NCI-H748 treated with DMSO at 0.1 percent for 48 hours (cell line): ENCODE measurements around the gene ADORA1.

Experiments used
- DNase-seq: peaks from one replicate; lab custom pipeline; 2025; lab: John Stamatoyannopoulos, UW

The ADORA1 gene

DNA sequence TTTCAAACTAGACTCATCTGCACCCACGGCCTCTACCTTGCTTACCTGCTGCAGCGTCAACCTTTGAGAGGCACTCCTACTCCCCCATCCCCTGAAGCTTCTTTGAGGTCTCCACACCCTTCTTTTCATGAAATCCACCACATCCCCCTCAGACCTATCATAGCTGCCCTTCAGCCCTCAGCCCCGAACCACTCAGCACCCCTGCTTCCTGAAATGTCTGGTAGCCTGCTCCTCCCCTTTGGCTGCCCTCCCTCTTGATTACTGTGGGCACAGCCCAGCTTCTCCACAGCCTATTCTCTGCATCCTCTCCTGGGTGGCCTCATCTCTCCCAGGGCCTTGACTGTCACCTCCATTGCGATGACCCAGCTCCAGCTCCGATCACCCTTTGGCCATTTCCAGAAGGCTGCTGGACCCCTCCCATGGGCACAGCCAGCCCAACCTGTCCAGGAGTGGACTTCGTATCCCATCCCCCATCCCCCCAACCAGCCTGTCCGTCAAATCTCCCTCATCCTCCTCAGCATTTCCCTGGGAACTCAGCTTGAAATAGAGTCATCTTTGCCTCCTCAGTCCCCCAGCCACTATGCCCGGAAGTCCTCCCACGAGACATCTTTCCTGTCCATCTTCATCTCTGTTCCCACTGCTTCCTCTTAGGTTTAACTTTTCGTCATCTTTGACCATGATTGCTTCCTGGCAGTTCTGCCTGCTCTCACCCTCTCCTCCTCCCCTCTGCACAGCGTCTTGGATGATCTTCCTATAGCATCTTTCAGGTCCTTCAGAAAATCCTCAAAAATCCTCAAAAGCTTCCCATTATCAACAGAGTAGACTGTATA lies 6.1 kb upstream of the ADORA1 start:
- DNase-seq = no peak

DNA sequence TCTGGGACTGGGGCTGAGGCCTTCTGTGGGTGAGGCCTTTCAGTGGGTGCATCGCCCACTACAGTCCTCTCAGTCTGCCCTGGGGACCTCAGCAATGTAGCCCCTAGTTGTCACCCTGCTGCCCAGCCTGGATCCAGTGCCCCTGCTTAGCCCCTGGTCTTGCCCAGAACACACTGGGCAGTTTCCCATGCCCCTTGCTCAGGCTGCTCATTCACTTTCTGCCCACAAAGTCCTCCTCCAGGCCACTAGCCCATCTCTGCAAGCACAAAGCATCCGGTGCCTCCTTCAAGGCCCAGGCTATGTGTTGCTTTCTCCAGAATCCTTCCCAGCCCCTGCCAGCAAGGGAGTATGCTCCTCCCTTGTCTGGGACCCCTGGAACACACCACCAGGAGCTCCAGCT lies 5.4 kb upstream of the ADORA1 start:
- no peak for DNase-seq

DNA sequence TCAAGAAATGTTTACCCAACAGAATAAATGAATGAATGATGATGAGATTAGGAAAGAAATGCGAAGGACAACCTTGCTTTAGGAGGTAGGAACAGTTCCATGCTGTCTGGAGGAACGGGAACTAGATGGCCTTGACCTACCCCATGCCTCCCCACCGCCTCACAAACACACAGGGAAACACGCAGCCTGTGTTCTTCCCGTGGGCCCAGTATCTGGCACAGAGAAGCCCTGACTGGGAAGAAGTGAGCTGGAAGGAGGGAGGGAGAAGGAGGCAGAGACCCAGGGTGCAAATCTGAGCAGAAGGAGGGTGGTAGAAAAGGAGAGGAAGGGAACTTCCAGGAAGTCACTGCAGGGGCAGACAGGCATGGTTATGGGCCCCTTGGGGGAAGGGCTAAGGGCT lies 3.5 kb upstream of the ADORA1 start:
- no peak for DNase-seq

DNA sequence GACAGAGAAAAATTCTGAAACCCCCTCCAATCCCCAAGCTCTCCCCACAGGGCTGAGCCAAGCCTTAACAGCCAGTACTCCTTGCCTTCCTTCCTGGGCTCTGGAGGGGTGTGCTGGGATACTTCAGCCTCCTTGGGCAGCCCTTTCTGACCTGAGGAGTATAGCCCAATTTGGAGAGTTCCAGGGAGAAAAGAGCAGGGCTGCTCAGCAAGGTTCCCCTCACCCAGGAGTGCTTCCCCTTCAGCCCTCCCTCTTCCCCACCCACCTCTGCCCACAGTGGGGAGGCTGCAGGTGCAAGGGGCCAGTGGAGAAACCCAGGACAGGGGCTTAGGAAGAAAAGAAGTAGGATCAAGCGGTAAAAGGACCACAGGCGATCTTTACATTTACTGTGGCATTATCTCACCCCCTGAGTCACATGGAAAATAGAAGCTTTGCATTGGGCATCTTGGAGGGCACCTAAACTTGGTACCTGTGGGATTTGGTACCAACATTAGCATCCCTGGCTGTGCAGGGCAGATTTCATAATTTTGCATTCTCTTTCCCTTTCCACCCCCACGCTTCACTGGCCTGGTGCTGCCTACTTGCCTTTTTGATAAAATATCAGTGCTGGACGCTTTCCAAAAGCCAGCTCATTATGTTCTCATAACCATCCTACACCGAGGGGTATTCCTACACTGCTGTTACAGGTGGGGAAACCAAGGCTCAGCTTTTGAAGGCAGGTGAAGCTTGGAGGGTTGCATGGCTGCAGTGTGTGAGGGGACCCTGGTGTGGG lies 2.8 kb upstream of the ADORA1 start:
- DNase-seq = no peak

DNA sequence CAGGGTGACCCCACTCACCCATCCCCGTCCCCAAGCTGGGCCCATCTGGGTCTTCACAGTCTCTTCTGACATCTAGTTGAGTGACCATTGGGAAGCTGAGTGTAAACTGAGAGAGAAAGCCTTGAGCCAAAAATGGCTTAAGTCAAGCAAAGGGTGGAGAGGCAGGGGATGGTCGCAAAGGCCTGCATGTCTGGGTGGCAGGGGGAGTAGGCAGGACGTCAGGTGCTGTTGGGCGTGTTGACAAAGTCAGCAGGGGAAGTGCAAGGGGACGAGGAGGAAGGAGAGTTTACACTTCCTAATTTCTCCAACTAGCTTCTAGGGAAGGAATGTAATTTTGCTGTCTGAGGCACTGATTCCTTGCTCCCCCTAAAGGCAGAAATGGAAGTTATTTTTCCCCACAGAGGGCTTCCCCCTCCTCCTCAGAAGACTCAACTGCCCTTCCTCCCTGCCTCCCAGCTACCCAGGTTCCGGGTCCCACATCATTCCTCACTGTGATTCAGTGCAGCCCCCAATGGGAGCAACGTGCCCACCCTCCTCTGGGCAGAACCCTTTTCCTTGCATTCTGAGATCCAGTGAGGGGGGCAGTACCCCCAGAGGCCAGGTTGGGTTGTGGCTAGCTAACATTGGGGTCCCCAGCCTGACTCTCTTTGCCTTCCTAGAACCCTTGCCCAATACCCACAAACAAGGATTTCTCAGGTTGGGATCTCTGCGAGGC lies 1.2 kb upstream of the ADORA1 start:
- no peak for DNase-seq

DNA sequence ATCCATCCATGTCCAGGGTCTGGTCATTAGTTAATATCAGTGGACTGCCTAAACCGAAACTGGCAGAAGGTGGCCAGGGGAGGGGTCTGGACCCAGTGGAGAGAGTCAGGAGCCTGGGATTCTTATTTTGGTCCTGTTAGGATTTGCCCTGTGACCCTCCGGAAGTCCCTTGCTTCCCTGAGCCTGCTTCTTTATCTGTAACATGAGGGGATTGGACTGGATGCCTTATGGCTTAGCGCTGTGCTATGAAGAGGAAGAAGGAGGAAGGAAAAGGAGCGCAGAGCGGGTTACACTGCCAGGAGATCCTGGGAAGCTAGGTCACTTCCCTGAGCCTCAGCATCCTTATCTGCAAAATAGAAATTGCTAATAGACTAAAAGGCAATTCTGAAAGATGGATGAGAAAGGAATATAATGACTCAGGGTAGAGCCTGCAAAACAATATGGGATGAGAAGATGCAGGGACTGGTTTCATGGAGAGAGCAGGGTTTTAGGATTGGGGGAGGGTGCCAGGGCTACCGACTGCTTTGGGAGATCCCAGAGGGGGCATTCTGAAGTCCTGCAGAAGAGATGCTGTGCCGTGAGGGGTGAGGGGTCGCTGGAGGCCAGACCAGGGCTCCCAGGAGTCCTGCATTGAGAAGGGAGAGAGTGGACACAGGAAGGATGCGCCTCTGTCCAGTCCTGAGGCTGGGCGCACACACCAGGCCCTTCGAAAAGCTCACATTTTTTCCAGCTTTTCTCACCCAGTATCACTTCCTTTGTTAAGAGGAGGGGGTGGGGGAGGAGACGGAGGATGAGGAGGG lies 460 bp upstream of the ADORA1 start:
- no peak for DNase-seq

DNA sequence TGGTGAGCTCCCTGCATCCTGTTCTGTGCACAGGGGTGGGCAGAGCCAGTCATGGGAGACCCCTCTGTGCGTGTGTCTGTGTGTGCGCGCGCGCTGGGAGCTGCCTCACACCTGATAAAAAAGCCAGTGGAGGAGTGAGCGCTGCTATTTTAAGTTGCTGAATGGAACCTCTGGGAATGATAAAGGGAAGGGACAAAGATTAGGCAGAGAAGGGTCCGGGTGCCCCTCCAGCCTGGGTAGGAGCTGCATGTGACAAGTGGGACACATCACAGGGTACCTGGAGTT lies 847 bp downstream of the ADORA1 start:
- DNase-seq = no peak

DNA sequence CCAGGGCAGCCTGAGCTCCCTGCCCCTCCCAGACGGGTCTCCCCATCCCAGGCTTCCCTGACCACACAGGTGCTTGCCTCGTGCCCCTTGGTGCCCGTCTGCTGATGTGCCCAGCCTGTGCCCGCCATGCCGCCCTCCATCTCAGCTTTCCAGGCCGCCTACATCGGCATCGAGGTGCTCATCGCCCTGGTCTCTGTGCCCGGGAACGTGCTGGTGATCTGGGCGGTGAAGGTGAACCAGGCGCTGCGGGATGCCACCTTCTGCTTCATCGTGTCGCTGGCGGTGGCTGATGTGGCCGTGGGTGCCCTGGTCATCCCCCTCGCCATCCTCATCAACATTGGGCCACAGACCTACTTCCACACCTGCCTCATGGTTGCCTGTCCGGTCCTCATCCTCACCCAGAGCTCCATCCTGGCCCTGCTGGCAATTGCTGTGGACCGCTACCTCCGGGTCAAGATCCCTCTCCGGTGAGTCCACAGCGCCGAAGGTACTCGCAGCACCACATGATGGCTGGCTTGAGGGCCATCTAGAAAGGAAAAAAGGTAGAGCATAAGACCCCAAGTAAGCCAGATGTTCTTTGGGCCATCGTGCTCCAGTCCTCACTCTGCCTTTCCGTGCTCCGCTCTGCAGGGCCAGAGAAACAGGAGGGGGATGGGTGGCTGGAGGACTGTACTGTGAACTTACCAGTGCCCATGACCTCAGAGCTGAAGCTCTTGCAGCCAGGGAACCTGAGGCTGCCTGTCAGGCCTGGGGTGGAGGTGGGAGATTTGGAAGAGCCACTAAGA lies 1.4 kb downstream of the ADORA1 start:
- no peak for DNase-seq

DNA sequence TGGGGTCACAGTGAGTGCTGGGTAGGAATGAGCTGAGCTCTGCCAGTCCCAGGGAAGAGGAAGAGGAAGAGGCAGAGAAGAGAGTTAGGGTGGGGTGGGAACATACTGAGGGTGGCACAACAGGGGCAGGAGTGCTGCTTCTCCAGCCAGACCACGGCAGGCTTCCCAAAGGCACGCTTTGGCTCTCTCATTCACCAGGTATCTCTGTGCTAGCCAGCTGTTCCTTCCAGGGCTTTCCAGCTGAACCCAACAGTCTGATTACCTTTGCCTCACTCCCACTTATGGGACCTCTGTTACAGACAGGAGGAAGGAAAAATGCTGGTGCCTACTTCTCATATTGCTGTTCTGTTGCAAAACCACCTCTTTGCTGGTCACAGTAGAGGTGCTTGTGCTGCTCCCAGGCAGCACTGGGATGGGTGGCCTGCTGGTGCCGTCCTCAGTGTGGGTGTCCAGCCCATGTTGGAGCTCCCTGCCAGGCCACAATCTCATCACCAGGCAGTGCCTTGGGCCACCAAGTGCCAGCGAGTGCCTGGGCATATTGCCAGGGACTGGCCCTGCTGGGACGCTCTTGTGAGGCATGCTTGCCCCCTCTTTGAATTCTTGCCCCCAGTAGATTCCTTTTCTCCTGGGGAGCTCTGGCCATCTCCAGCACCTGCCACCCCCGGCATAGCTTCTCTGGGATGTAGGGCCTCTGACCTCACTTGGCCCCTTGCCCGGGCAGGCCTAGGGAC lies 2.1 kb downstream of the ADORA1 start:
- DNase-seq = no peak

DNA sequence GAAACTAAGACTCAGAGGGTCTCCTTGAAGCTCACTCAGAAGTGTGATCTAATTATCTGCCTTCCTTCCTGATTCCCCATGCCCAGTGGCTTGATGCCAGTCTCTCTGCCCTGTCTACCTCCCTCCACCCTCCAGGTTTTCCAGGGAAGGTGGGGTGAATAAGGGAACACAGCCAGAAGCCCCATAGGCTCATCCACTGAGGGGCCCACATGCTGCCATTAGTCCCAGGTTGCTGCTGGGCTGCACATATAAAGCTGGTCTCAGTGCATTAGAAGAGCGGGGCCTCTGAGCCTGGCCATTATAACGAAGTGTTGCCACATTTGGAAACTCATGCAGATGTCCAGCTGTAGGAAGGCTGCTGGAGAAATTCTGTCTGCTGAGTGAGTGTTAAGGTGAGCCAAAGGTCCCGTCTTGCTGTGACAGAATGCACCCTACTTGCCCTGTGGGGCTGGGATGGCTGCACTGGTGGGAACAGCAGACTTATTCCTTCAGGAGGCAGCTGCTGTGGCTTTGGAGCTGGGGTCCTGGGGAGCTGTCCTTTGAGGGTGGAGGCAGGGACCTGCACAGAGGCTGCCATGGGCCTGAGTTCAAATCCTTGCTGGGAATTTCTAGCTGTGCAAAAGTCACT lies 2.9 kb downstream of the ADORA1 start:
- DNase-seq = no peak

DNA sequence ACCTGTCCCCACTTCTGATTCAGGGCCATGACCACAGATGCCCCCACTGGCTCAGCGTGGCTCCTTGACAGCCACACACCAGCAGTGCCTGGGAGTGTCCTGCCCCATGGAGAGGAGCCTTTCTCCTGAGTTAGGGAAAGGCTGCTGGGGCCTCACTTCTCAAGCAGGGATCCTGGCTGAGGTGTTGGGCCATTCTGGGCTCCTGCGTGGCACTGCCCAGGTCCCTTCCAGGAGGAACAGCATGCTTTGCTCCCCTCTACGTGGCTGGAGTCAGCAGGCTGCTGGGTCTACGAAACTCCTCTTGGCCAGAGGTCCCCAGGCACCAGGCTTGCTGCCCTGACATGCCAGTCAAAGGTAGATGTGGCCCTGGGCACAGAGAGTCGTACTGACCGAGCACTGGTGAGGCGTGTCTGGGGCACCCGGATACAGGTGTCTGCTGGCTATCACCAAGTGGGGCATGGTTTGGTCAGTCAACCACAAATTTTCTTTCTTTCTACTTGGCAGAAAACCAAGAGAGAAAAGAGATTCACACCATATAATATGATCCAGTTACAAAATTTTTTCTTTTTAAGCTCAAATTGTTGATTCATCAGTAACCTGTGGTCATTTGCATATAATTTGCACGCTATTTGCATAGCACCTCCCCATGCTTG lies 4.1 kb downstream of the ADORA1 start:
- DNase-seq = no peak

DNA sequence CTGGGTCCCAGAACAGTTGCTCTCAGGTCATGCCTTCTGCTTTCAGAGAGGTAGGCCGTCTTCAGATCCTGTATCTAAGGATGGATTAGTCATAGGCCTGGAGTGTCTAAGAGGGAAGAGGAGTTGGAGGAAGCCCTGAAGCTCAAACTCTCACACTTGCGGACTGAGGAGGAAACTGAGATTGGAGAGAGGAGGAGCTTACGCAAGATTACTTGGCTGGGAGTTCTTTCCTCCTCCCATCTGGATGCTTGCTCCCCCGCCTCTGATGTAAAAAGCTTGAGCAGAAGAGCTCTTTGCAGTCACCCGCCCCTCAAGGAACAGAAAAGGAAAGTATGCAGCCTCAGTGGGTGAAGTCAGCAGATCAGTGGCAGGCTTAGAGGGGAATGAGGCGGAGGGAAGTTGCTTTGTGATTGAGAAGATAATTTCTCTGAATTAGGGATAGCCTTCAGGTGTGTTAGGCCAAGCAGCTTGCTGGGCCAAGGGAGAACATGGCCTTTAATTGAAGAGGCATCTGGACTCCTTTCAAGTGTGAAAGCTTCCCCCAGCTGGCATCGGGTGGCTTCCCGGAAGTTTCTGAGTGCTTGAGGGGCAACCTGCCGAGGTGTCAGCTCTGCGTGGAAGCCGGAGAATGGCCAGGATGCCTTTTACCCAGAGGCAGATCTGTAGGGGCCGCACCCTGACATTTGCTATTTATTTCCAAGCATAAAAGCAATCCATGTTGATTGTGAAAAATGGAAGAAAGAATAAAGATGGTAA lies 6.6 kb downstream of the ADORA1 start:
- DNase-seq = no peak

DNA sequence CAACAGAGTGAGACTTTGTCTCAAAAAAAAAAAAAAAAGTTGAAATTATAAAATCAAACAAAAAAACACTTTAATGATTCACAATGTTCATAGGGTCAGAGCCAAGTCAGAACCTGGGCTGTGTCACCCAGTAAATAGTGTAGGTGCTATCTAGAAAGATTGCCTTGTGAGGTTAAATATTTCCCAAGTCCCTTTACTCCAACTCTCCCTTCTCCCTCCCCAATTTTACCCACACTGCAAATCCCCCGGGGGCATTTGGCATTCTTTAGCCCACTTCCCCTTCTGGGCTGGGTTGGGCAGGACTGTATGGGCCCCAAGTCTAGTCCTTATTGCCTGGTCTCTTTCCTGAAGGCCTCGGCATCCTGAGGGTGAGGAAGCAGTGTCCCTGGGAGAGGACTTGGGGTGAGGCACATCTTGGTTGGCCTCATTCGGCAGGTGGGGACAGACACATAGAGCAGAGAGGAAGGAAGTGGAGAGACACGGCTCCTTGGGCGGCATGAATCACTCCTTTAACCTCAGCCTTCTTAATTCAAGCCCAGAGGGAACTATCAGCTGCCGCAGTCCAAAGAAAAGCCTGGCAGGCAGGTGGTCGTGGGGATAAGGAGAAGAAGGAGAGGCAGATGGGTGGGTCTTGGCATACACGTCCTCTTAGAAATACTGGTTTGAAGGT lies 8.2 kb downstream of the ADORA1 start:
- no peak for DNase-seq

DNA sequence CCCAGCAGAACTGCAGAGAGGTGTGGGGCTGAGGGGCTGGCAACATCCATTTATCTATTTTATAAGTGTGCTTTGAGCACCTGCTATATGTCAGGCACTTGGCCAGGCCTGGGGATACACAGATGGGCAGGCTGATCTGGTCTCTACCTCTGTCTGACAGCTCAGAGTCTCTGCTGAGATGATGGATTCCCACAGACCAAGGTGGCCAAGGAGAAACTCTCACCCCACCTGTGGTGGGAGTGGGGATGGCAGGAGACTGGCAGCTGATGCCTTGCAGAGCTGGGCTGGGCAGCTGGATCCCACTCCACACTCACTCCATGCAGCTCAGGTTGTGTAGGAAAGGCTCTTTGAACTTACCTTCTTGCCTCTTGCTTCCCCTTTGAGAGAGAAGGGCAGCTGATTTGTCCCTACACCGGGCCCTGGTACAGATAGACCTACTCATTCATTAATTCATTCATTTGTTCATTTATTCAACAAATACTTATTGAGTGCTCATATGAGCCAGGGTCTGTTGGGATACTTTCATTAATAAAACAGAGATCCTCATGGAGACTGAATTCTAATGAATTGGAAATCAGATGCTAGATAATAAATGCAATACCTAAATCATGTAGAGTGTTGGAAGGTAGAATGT lies 9.0 kb downstream of the ADORA1 start:
- no peak for DNase-seq

DNA sequence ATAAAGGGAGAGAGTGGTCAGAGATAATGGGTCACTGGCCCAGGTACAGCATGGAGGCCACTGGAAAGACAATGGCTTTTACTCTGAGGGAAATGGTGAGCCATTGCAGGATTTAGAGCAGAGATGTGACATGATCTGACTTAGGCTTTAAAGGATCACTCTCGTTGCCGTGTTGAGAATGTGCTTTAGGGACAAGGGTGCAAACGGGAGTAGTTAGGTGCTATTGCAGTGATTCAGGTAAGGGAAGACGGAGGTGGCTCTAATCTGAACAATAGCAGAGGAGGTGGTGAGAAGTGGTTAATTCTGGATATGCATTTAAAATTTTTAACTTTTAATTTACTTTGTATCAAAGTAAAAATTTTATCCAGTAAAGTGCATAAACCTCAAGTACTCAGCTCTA lies 9.8 kb downstream of the ADORA1 start:
- no peak for DNase-seq

DNA sequence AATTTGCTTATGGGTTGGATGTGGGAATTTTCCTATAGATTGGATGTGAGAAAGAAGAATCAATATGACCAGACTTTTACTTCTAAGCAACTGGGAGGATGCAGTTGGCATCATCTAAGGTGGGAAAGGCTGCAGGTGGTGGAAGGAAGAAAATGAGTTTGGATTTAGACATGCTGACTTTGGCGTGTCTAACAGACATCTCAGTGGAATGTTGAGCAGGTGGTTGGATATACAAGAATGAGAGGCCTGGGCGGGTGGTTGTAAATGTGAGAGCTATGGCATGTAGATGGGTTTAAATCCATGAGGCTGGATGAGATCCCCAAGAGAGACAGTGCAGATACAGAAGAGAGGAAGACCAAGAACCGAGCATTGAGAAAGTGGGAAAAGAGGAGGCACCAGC lies 10.5 kb downstream of the ADORA1 start:
- DNase-seq = no peak

DNA sequence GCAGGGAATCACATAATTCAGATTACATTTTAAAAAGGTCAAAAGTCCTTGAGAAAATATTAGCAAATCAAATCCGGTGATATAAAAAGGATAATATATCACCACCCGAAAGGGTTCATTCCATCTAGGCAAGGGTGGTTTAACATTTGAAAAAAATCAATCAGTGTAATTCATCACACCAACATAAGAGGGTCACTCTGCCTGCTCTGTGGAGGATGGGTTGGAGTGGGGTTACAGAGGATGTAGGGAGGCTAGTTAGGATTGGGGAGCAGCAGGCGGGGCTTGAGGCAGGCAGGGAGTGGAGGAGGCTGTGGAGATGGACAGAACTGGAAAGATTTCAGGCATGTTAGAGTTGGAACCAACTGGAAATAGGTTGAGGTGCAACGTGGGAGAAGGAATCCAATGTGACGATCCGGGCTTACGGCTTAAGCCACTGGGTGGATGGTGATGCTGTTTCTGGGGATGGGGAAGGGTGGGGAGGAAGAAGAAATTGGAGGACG lies 12.5 kb downstream of the ADORA1 start:
- DNase-seq = no peak
